ENCODE results near the gene SLAIN1.

SLAIN1 gene

DNA sequence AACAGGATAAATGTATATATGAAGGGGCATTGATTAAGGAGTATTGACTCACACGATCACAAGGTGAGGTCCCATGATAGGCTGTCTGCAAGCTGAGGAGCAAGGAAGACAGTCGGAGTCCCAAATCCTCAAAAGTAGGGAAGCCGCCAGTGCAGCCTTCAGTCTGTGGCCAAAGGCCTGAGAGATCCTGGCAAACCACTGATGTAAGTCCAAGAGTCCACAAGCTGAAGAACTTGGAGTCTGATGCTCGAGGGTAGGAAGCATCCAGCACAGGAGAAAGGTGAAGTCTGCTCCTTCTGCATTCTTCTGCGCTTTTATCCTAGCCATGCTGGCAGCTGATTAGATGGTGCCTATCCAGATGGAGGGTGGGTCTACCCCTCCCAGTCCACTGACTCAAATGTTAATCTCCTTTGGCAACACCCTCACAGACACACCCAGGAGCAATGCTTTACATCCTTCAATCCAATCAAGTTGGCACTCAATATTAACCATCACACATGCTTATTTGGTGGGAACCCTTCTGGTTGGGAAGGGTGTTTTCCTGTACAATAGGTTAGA is 55.1 kb downstream of the SLAIN1 start:
- no peak for TF ChIP-seq ZFX (IDR thresholded peaks at IDR 0.05; ENCODE audit: borderline replicate concordance)
- TF ChIP-seq, protein P1, sequence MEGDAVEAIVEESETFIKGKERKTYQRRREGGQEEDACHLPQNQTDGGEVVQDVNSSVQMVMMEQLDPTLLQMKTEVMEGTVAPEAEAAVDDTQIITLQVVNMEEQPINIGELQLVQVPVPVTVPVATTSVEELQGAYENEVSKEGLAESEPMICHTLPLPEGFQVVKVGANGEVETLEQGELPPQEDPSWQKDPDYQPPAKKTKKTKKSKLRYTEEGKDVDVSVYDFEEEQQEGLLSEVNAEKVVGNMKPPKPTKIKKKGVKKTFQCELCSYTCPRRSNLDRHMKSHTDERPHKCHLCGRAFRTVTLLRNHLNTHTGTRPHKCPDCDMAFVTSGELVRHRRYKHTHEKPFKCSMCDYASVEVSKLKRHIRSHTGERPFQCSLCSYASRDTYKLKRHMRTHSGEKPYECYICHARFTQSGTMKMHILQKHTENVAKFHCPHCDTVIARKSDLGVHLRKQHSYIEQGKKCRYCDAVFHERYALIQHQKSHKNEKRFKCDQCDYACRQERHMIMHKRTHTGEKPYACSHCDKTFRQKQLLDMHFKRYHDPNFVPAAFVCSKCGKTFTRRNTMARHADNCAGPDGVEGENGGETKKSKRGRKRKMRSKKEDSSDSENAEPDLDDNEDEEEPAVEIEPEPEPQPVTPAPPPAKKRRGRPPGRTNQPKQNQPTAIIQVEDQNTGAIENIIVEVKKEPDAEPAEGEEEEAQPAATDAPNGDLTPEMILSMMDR (IDR thresholded peaks at IDR 0.05), result no peak
- no peak overlapping the region for H3K27ac ChIP-seq

GRCh38 chr13:77760893-77761292 is 63.4 kb downstream of the SLAIN1 start:
- H3K27ac ChIP-seq, result no peak overlapping the region
- TF ChIP-seq, protein P1 (IDR thresholded peaks at IDR 0.05), result no peak
- no peak for TF ChIP-seq ZFX (IDR thresholded peaks at IDR 0.05; ENCODE audit: borderline replicate concordance)

DNA sequence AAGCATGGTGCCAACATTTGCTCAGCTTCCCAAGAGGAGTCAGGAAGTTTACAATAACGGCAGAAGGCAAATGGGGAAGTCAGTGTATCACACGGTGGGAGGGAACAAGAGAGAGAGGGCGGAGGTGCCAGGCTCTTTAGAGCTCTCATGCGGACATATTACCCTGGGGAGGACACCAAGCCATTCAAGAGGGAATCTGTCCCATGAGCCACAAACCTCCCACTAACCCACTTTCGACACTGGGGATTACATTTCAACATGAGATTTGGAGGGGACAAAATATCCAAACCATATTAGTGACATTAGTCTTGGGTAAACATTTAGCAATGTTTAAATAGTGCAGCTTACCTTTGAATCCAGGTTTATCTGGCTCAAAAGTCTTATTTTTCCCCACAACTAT is 69.9 kb downstream of the SLAIN1 start:
- no peak overlapping the region for H3K27ac ChIP-seq
- TF ChIP-seq, protein P1 (IDR thresholded peaks at IDR 0.05), result no peak
- no peak for TF ChIP-seq ZFX (IDR thresholded peaks at IDR 0.05; ENCODE audit: borderline replicate concordance)

- TF ChIP-seq ZFX (IDR thresholded peaks at IDR 0.05; ENCODE audit: borderline replicate concordance), result no peak
- TF ChIP-seq, protein P1 (IDR thresholded peaks at IDR 0.05), result no peak
- no peak overlapping the region for H3K27ac ChIP-seq
Observed at GRCh38 chr13:77774181-77774580, 76.7 kb downstream of the SLAIN1 start.

DNA sequence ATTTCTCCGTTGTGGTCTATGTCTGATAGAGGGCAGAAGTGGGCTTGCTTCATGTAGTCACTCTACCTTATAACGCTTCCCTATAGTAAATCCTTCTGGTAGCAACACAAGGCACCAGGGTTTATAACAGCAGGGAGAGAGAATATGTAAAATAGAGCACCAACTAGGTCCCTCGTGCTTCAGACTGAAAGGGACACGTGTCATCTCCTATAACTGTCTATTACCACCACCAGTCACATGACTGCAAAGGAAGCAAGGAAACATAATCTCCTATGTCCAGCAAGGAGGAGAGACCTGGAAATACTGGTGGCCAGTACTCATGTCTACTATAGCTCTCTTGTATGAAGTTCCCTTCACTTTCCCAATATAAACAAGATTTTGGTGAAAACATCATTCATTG is 79.2 kb downstream of the SLAIN1 start:
- no peak overlapping the region for H3K27ac ChIP-seq
- no peak for TF ChIP-seq ZFX (IDR thresholded peaks at IDR 0.05; ENCODE audit: borderline replicate concordance)
- TF ChIP-seq, protein P1 (IDR thresholded peaks at IDR 0.05), result no peak

GRCh38 chr13:77779552-77780272 is 82.2 kb downstream of the SLAIN1 start:
- no peak overlapping the region for H3K27ac ChIP-seq
- no peak for TF ChIP-seq ZFX (IDR thresholded peaks at IDR 0.05; ENCODE audit: borderline replicate concordance)
- TF ChIP-seq, protein P1 (IDR thresholded peaks at IDR 0.05), result peak; percentile 79

- TF ChIP-seq ZFX (IDR thresholded peaks at IDR 0.05; ENCODE audit: borderline replicate concordance), result no peak
- TF ChIP-seq, protein P1 (IDR thresholded peaks at IDR 0.05), result no peak
- no peak overlapping the region for H3K27ac ChIP-seq
Observed at GRCh38 chr13:77781808-77782207, 84.3 kb downstream of the SLAIN1 start.

All from 22Rv1 (cell line).